BJ (cell line): ENCODE data around the gene HMGN2. TPM values are rescaled to one million over a fixed set of nuclear protein-coding genes. Genes with fewer than 3 reads are reported as not detected.

Source experiments
- CTCF ChIA-PET: fragments of 350-600 bp; formaldehyde crosslinking; extraction: SDS; loops from one replicate; lab custom pipeline; 2021; ENCODE audit warnings: antibody characterized with exemption, inconsistent platforms; lab: Yijun Ruan, JAX
- POLR2A ChIA-PET: fragments of 300-600 bp; sonication (Branson Sonifier 250); formaldehyde crosslinking; extraction: SDS; loops from one replicate; lab custom pipeline; 2021; ENCODE audit warnings: antibody characterized with exemption; lab: Charles Lee
- DNase-seq: peaks from one replicate; pipeline ENCODE4 v3.0.0-alpha.2; 2011; ENCODE audit warnings: low read depth
- H3K27me3 ChIP-seq: 2 replicates; pipeline ENCODE4 v1.6.0; 2011; ENCODE audit warnings: low read length; ENCODE audit not compliant: control insufficient read depth, insufficient read depth
- H3K36me3 ChIP-seq: 2 replicates; pipeline ENCODE4 v1.5.1; 2011; ENCODE audit warnings: low read length; ENCODE audit not compliant: control insufficient read depth, insufficient read depth
- H3K4me3 ChIP-seq: 2 replicates; pipeline ENCODE4 v1.5.1; 2011; ENCODE audit warnings: low read depth, mild to moderate bottlenecking, control low read depth, low read length
- CTCF ChIP-seq: IDR thresholded peaks from 2 replicates; pipeline ENCODE4 v1.5.1; 2011; ENCODE audit warnings: low read depth, mild to moderate bottlenecking, control low read depth, inconsistent platforms, low read length, moderate library complexity; ENCODE audit not compliant: insufficient read depth
- polyA minus RNA-seq: library from RNA; depleted of rRNA, polyadenylated mRNA; stranded (reverse); fragments of >200 nt; gene quantifications from 2 replicates; pipeline ENCODE4 v1.2.3, GENCODE V29; 2011; rRNA and poly(A)+ RNA removed
- polyA plus RNA-seq: library from polyadenylated mRNA; depleted of rRNA; stranded (reverse); fragments of >200 nt; gene quantifications from 2 replicates; pipeline ENCODE4 v1.2.3, GENCODE V29; 2011; rRNA removed

Gene HMGN2
- polyA plus RNA-seq (252 and 268 TPM in 2 replicates), polyA minus RNA-seq (18.6 and 41.5 TPM in 2 replicates)

- Histone ChIP-seq H3K36me3 (peaks cover 15% of the 10 kb centered on the region), H3K4me3 (peak within 1 kb of the TSS; percentile 86), H3K27me3 (no peaks in the 10 kb centered on the region)
- POLR2A ChIA-PET = interaction anchor here (0.7 kb wide), 1 partner anchor 103 kb away, joined by 3 read pairs; no protein-coding TSS in a partner anchor
- CTCF ChIA-PET = interaction anchor here (0.5 to 2.4 kb wide), 5 partner anchors 21 to 241 kb away, joined by 3 to 13 read pairs (median 3); no protein-coding TSS in a partner anchor
- TF ChIP-seq CTCF = no peak
- DNase-seq = peak; percentile 31
These were observed at the start of gene HMGN2 for GRCh38 chr1:26472320-26472900. TSS of gene HMGN2 (plus strand) at chr1:26472440. CDS start at chr1:26472613, 173 bp downstream.

GRCh38 chr1:26429721-26430120 is 42.5 kb upstream of the HMGN2 start:
- H3K4me3 ChIP-seq = no peak overlapping the region
- 0 out of 2 replicates have a peak, but pooled peaks cover 2% of the 10 kb centered on the region for H3K36me3 ChIP-seq
- ChIA-PET POLR2A (no interaction called here), CTCF (interaction anchor here (1.2 to 8.6 kb wide), 2 partner anchors 12 to 41 kb away, joined by 3 to 73 read pairs; no protein-coding TSS in a partner anchor)
- no peaks in the 10 kb centered on the region; the same call in 1 of the 2 replicates for H3K27me3 ChIP-seq
- DNase-seq = no peak
- TF ChIP-seq CTCF = no peak

GRCh38 chr1:26431979-26432695 is 40.1 kb upstream of the HMGN2 start, which contains the start of gene DHDDS:
TSS of gene DHDDS (plus strand) at chr1:26432321. CDS start at chr1:26432946, 625 bp downstream.
- H3K36me3 ChIP-seq = peaks cover 4% of the 10 kb centered on the region; the same call in 1 of the 2 replicates
- no peaks in the 10 kb centered on the region; the same call in 1 of the 2 replicates for H3K27me3 ChIP-seq
- DNase-seq = peak; percentile 88
- TF ChIP-seq CTCF = no peak
- ChIA-PET CTCF (interaction anchor here (0.9 to 8.6 kb wide), 3 partner anchors 14 to 157 kb away, joined by 3 to 73 read pairs (median 3); no protein-coding TSS in a partner anchor), POLR2A (interaction anchor here (0.7 kb wide), 1 partner anchor 54 kb away, joined by 3 read pairs; no protein-coding TSS in a partner anchor)
- peak within 1 kb of the TSS; percentile 52 for H3K4me3 ChIP-seq

- Histone ChIP-seq H3K27me3 (no peaks in the 10 kb centered on the region; the same call in 1 of the 2 replicates), H3K36me3 (peaks cover 5% of the 10 kb centered on the region; the same call in 1 of the 2 replicates), H3K4me3 (peak overlapping the region; percentile 52)
- CTCF ChIA-PET = interaction anchor here (0.9 to 8.6 kb wide), 3 partner anchors 15 to 157 kb away, joined by 3 to 73 read pairs (median 3); no protein-coding TSS in a partner anchor
- POLR2A ChIA-PET = no interaction called here
- no peak for DNase-seq
- no peak for TF ChIP-seq CTCF
These were observed 39.4 kb upstream of the HMGN2 start for GRCh38 chr1:26432793-26433192.
